Dermis microvascular lymphatic vessel endothelial cell (primary cell): ENCODE data around the gene GPD1. TPM values are rescaled to one million over a fixed set of nuclear protein-coding genes. Genes with fewer than 3 reads are reported as not detected.

Experiments used
- DNase-seq, 2 donors: peaks; one replicate each; pipeline versions ENCODE4 v3.0.0 to v3.0.0-alpha.2; 2010; ENCODE audit warnings: low read depth in 2 of 2
- total RNA-seq: library from RNA; depleted of rRNA; stranded (reverse); fragments of >200 nt; gene quantifications from 2 replicates; pipeline ENCODE4 v1.2.1, GENCODE V29; 2014

The GPD1 gene
- total RNA-seq, 1 donor from 2014 or later, result under 0.01 TPM

GRCh38 chr12:50100561-50100960 is 3.2 kb upstream of the GPD1 start:
- DNase-seq, result no peak

- DNase-seq, result no peak
These were observed 2.1 kb upstream of the GPD1 start for GRCh38 chr12:50101663-50102062.

GRCh38 chr12:50102131-50102531 is 1.7 kb upstream of the GPD1 start:
- no peak for DNase-seq

- DNase-seq, result no peak
These were observed 1.0 kb upstream of the GPD1 start for GRCh38 chr12:50102646-50103309.

GRCh38 chr12:50103351-50103750 is 457 bp upstream of the GPD1 start:
- DNase-seq, result no peak

GRCh38 chr12:50104417-50105366 is 884 bp downstream of the GPD1 start:
- no peak for DNase-seq

GRCh38 chr12:50105913-50106450 is 2.2 kb downstream of the GPD1 start:
- no peak for DNase-seq

GRCh38 chr12:50106907-50107306 is 3.1 kb downstream of the GPD1 start:
- no peak for DNase-seq

- DNase-seq, result no peak
These were observed 3.8 kb downstream of the GPD1 start for GRCh38 chr12:50107416-50108268.

- no peak for DNase-seq
These were observed 5.5 kb downstream of the GPD1 start for GRCh38 chr12:50109319-50109718.

GRCh38 chr12:50110127-50110761 is 6.4 kb downstream of the GPD1 start:
- DNase-seq, result no peak

- DNase-seq, result no peak
These were observed 7.0 kb downstream of the GPD1 start for GRCh38 chr12:50110762-50111351.

- DNase-seq, result no peak
These were observed 7.5 kb downstream of the GPD1 start for GRCh38 chr12:50111395-50111692.

- DNase-seq, result peak; percentile 99 to 100
These were observed 8.1 kb downstream of the GPD1 start, which contains the start of gene COX14 for GRCh38 chr12:50111693-50112455. Gene COX14 (plus strand): TSS chr12:50112236. CDS start chr12:50120044, 7,808 bp downstream.

GRCh38 chr12:50112456-50113218 is 8.8 kb downstream of the GPD1 start:
- no peak for DNase-seq

- no peak for DNase-seq
These were observed 13.3 kb downstream of the GPD1 start for GRCh38 chr12:50117057-50117622.

GRCh38 chr12:50119387-50119786 is 15.6 kb downstream of the GPD1 start:
- no peak for DNase-seq

GRCh38 chr12:50120521-50120920 is 16.7 kb downstream of the GPD1 start:
- no peak for DNase-seq

- DNase-seq, result no peak
These were observed 17.1 kb downstream of the GPD1 start for GRCh38 chr12:50120953-50121352.
